NB4 (cell line): ENCODE data around the gene THADA.

Source experiments
- POLR2A ChIP-seq: IDR thresholded peaks from 2 replicates; pipeline ENCODE4 v1.6.1; 2011; ENCODE audit warnings: mild to moderate bottlenecking; ENCODE audit not compliant: insufficient read length; ENCODE audit errors: extremely low read depth
- TF ChIP-seq, protein P1 (sequence below): IDR thresholded peaks from one replicate; pipeline ENCODE4 v1.5.1; 2012; ENCODE audit warnings: low read depth, low read length

DNA sequence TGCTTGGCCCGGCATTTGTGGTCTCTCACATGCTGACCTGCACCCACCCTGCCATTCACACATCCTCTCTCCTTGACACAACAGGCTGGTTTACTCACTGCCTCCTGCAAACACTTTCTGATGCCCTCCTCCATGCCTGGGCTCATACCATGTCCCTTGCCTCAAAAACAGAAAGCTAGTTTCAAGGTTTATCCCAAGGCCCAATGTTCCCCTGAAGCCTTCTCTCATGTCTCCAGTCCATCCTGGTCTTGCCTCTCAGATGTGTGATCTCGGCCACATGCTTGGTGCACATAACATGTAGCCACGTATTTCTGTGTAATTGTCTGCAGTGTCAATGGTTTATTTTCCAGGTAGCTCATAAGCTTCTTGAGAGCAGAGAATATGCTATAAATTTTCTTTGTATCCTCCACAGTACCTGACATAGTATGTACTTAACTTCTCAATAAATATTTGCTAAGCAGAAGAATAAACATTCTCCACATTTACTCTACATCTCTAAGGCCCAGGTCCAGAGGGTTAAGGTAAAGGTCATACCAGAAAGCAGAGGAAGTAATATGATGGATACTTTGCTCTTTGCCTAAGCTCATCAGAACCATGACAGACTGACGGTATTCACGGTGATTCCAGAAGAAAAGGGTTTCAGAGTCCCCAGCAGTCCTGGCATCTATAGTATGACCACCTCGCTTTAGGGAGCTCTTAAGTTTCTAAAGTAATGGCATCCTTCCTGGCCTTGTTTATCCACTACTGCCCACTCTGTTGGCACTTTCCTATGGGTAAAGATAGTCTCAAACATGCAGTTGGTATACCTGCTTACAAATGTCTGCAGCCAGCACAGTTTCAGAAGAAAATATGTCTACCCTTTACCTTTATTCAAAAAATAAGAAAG, 206.0 kb downstream of the THADA start:
- TF ChIP-seq POLR2A = no peak
- TF ChIP-seq, protein P1, sequence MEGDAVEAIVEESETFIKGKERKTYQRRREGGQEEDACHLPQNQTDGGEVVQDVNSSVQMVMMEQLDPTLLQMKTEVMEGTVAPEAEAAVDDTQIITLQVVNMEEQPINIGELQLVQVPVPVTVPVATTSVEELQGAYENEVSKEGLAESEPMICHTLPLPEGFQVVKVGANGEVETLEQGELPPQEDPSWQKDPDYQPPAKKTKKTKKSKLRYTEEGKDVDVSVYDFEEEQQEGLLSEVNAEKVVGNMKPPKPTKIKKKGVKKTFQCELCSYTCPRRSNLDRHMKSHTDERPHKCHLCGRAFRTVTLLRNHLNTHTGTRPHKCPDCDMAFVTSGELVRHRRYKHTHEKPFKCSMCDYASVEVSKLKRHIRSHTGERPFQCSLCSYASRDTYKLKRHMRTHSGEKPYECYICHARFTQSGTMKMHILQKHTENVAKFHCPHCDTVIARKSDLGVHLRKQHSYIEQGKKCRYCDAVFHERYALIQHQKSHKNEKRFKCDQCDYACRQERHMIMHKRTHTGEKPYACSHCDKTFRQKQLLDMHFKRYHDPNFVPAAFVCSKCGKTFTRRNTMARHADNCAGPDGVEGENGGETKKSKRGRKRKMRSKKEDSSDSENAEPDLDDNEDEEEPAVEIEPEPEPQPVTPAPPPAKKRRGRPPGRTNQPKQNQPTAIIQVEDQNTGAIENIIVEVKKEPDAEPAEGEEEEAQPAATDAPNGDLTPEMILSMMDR = no peak
